GM15510 (cell line): ENCODE results near the gene ABCA4.

Source experiments
- POLR2A ChIP-seq: IDR thresholded peaks from 3 replicates; pipeline ENCODE4 v1.6.1; 2011; ENCODE audit warnings: borderline replicate concordance; ENCODE audit not compliant: insufficient read length; ENCODE audit errors: extremely low read depth

The ABCA4 gene

DNA sequence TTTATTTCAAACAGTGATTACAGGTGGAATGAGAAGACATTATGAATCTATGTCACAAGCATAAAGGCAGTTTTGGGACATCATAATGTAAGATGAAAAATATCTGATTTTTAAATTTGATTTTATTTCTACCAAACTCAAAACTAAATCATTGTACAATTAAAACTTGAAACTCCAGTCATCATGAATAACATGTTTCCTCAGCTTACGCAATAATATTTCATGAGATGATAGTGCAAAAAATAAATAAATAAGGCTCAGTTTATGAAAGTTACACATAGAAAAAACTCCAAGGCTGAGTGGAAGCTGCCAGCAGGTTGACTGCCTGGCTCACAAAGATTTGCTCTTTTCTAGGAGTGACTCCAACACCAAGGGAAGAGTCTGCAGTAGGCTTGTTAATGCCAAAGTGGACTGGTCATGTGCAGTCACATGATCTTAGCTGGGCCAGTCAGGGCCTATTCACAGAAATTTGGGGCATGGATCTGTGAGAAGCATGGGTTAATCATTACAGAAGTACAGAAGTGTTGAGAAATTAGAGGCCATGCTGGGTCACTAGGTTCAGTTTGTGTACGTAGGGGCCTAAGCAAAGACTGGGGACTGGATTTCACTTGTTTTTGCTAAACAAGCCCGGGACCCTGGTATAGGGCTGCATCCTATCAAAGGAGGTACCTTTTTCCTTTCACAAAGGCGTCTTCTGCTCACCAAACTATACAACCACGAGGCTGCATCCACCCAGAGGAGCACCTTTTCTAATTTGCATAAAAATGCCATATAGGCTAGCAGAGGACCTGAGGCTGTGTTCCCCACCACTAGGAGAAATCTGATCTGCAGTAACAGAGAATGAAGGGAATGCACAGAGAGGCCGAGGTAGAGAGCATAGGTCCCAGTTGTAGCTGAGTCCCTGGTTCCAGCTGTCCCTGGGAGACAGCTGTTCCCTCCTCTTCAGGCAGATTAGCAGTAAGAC is 4.9 kb upstream of the ABCA4 start:
- no peak for TF ChIP-seq POLR2A

GRCh38 chr1:94124538-94124937 is 3.6 kb upstream of the ABCA4 start:
- TF ChIP-seq POLR2A: no peak

DNA sequence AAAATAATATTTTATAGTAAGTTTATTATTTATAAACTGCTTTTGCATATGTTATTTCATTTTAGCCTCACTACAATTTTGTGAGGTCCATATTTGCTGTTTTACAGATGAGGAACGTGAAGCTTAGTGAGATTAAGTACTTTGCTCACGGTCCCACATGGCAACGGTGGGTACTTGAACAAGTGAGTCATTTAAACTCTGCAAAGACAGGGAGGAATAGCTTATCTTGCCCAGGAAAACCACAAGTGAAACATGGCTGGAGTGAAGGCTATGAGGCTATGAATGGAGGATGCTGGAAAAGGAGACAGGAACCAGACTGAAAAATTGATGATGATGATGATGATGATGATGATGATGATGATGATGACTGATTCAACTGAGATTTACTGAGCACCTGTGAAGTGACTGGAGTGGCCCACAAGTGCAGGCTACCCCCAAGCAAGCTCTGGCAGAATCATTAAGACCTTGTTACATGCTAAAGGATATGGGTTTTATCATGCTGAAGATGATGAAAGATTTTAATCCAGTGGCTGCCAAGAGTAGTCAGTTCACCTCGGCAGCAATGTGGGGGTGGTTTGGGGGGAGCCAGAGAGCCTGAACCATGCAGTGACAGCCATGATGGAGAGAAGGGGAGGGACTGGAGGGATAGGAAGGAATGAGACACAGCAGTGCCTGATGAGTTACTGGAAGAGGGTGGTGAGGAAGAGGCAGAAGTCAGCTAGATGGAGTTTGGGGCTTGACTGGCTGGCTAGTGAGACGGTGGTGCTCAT is 1.4 kb upstream of the ABCA4 start:
- TF ChIP-seq POLR2A: no peak

DNA sequence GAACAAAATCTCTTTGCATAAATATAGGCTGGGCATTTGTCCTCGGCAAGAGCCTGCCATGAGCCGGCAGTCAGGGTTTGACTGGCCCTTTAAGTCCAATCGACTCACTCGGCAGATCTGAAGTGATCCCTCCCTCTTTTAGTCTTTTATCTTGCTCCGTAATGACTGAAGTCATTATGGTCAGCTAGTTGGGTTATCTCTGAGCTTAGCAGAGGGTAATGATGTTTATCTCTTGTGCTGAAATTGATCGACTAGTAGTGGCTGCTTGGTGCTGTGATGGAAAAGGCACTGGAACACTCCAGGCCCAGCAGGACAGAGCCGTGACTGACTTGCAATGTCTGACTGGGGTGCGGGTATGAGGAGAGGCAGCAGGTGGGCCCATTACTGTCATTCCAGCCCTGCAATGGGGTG is 468 bp upstream of the ABCA4 start:
- TF ChIP-seq POLR2A: no peak

- TF ChIP-seq POLR2A: no peak
These were observed 412 bp downstream of the ABCA4 start for GRCh38 chr1:94120570-94120901.

- TF ChIP-seq POLR2A: no peak
These were observed 965 bp downstream of the ABCA4 start for GRCh38 chr1:94119796-94120569.

GRCh38 chr1:94119306-94119705 is 1.6 kb downstream of the ABCA4 start:
- no peak for TF ChIP-seq POLR2A

DNA sequence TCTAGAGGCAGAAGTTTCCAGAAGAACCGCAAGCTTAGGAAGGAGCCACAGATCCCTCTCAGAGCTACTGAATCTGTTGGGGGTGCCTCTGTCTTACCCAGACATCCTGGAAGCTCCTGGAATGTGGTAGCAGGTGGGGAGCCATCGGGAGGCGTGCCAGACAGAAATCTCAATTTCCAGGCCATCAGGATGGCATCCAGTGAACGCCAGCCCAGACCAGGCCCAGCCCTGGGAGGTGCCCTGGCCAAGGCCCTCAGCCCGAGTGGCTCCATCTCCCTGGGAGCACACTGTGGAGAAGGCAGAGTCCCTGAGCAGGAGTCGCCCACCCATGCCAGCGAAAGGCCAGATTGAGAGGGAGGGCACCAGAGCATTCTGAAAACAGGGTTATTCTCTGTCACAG is 2.5 kb downstream of the ABCA4 start:
- TF ChIP-seq POLR2A: no peak

DNA sequence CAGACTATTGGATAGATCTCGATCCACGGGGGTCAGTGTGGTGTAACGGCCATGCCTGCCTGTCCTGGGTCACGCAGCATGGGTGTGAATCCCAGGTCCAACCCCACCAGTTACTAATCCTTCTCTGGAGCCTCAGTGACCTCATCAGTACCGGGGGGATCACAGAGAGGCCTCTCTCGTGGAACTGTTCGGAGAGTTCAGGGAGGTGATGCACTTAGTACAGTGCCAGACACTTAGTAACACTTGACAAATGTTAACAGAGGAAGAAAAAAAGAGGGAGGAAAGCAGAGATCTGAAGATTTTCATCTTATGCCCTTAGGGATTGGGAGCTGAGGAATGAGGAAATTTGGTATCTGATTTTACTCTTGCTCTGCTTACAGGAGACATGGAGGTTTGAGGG is 2.9 kb downstream of the ABCA4 start:
- TF ChIP-seq POLR2A: no peak

DNA sequence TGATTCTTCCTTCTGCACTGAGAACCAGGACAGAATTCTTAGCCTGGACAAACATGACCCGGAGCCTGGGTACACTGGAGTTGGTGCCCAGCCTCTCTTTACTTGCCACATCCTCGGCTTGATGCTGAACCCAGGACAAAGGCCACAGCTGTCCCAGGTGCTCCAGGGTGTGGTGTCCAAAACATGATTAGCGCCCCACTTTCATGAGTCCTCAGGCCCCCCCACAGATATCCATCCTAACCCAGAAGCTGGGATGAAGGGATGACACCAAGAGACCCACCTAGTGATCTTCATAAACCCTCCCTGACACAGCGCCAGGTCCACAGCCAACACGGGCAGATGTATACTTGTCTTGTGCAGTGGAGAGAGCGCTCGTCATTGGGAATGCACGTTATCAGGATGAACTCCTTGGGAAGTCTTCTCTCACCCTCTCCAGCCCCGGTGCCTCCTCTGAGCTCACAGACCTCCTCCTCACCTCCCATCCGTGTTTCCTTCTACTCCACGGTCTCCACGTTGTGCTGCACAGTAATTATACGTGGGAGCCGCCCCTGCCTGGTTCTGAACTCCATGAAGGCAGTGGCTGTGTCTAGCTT is 3.6 kb downstream of the ABCA4 start:
- TF ChIP-seq POLR2A: no peak

GRCh38 chr1:94115900-94116436 is 5.0 kb downstream of the ABCA4 start:
- no peak for TF ChIP-seq POLR2A

DNA sequence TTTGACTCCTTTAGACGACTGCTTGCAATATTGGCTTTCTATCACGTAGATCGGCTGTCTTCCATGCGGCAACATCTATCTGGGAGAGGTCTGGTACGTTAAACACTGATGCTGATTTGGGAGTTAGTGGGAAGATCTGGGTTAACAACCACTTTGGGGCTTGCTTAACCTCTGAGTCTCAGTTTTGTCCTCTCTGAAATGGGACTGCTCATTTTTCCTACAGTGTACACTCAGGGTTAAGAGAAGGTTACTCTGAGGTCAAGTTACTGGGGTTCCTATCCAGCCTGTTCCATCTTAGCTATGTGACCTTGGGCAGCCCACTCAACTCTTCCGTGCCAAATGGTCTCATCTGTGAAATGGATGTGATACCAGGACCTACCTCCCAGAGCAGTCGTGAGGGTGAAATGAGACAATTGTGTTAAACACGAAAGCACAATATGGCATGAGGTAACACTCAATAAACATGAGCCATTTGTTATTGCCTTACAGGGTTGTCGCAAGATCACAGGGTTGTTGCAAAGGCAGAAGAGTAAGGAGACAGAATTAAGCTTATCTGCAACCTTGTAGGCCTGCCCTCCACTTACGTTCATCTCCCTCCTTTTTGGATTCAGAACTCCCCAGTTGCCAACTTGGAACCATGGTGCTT is 5.6 kb downstream of the ABCA4 start:
- TF ChIP-seq POLR2A: no peak

- TF ChIP-seq POLR2A: no peak
These were observed 7.2 kb downstream of the ABCA4 start for GRCh38 chr1:94113589-94114226.
